Measurements from ENCODE around the gene TESPA1.

GRCh38 chr12:55001198-55001868 lies 16.8 kb upstream of the TESPA1 start:
- no peak for TF ChIP-seq CTCF (IDR thresholded peaks at IDR 0.05)
- TF ChIP-seq FOXJ3 (CRISPR knock-in tag; IDR thresholded peaks at IDR 0.05): no peak
- no peak for TF ChIP-seq POLR2AphosphoS5 (IDR thresholded peaks at IDR 0.05; ENCODE audit: low read depth, low read length)
- no peak for TF ChIP-seq SMC3 (IDR thresholded peaks at IDR 0.05; ENCODE audit: low read depth, low read length)
- no peak for TF ChIP-seq EP300 (IDR thresholded peaks at IDR 0.05; ENCODE audit: borderline replicate concordance in 1 of 2, low read depth in 1 of 2, low read length in 1 of 2)
- TF ChIP-seq EZH2phosphoT487 (IDR thresholded peaks at IDR 0.05; ENCODE audit: borderline replicate concordance, low read depth): no peak
